Measurements from ENCODE around the gene YEATS2.

The YEATS2 gene

DNA sequence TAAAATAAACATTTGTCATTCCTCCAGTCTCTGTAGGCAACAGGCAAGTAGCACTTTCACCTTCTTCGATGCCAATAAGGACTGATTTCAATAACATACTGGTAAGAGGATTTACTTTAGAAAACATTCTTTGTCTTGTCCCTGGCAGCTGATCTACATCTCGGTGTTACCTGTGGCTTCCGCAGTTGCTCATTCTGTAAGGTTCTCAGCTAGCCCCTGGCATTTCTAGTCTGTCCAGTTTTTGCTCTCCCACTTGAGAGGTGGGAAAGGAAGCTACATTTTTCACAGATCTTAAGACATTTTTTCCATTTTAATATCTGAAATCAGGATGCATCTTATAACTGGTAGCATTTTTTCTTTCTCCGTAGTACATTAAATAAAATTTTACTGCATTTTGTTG is 147.5 kb downstream of the YEATS2 start:
- H3K27ac ChIP-seq = peak overlapping the region; percentile 7
- H3K4me3 ChIP-seq (ENCODE audit: low read depth, low read length) = no peak overlapping the region
- no peak for DNase-seq
- peaks cover 23% of the 10 kb centered on the region for H3K36me3 ChIP-seq (replicated peaks)
- TF ChIP-seq, protein P1, sequence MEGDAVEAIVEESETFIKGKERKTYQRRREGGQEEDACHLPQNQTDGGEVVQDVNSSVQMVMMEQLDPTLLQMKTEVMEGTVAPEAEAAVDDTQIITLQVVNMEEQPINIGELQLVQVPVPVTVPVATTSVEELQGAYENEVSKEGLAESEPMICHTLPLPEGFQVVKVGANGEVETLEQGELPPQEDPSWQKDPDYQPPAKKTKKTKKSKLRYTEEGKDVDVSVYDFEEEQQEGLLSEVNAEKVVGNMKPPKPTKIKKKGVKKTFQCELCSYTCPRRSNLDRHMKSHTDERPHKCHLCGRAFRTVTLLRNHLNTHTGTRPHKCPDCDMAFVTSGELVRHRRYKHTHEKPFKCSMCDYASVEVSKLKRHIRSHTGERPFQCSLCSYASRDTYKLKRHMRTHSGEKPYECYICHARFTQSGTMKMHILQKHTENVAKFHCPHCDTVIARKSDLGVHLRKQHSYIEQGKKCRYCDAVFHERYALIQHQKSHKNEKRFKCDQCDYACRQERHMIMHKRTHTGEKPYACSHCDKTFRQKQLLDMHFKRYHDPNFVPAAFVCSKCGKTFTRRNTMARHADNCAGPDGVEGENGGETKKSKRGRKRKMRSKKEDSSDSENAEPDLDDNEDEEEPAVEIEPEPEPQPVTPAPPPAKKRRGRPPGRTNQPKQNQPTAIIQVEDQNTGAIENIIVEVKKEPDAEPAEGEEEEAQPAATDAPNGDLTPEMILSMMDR (IDR thresholded peaks at IDR 0.05; ENCODE audit: low read depth, low read length, missing control alignments) = no peak
- H3K27me3 ChIP-seq (replicated peaks) = no peaks in the 10 kb centered on the region
- in situ Hi-C loops (cut with HindIII; ENCODE audit: low pct_ligation_motif_present, low sequenced_read_pairs) = no loop called here

DNA sequence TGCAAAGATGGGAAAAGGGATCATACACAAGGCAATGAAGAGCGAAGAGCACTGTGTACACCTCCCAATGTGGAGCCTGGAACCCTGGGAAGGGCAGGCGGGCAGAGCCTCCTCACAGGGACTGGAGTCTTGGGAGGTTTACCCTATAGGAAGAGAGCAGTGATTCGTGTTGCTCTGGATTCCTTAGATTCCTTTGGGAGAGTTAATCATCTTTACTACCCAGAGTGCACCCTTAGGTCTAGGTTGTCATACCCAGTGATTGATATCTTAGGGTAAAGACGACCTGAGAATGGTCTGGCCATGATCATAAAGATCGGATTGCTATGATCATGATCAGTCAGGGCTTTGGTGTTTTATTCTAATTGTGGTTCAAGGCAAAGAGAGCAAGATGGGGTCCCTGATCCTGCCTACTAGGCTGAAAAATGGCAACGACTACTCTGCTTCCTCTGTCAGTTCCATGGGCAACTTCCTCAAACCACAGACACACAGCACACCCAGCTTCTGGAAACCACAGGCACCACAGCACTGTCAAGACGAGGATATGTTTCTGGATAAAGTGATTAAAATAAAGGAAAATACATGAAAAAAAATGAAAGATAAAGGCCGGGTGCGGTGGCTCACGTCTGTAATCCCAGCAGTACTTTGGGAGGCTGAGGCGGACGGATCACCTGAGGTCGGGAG is 148.2 kb downstream of the YEATS2 start:
- TF ChIP-seq, protein P1 (IDR thresholded peaks at IDR 0.05; ENCODE audit: low read depth, low read length, missing control alignments) = no peak
- in situ Hi-C loops (cut with HindIII; ENCODE audit: low pct_ligation_motif_present, low sequenced_read_pairs) = no loop called here
- DNase-seq = no peak
- Histone ChIP-seq H3K27me3 (replicated peaks) (no peaks in the 10 kb centered on the region), H3K27ac (no peak overlapping the region), H3K4me3 (ENCODE audit: low read depth, low read length) (no peak overlapping the region), H3K36me3 (replicated peaks) (peaks cover 23% of the 10 kb centered on the region)

DNA sequence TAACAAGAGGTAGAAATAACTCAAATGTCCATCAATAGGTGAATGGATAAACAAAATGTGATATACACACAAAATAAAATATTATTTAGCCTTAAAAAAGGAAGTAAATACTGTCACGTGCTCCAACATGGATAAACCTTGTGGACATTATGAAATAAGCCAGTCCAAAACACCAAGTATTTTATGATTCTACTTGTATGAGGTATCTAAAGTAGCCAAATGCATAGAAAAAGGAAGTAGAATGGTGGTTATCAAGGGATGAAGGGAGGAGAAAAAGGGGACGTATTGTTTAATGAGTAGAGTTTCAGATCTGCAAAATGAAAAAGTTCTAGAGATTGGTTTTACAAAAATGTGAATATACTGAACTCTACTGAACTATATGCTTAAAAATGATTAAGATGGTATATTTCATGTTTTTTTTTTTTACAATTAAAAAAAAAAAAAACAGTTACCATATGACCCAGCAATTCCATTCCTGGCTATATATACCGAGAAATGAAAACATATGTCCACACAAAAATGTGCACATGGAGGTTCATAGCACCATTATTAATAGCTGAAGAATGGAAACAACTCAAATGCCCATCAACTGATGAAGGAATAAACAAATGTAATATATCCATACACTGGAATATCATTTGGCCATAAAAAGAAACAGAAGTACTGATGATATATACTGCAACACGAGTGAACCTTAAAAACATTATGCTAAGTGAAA is 156.9 kb downstream of the YEATS2 start:
- no peak for DNase-seq
- peaks cover 14% of the 10 kb centered on the region for H3K36me3 ChIP-seq (replicated peaks)

DNA sequence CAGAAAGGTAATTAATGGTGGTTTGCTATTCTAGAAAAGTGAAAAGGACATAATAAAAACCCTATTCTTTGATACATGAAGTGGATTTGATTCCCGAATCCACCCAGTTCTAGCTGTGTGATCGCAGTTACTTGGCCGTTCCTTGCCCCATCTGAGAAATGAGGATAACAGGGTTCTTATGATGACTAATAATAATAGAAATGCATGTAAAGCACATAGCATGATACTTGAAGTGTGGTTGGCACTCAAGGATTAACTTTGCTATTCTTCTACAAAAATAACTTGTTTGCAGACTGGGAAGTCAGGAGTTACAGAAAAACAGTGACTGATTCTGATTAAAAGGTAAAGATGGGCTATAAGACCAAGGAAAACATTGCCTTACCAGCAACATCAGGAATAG is 160.3 kb downstream of the YEATS2 start:
- no peaks in the 10 kb centered on the region for H3K27me3 ChIP-seq (replicated peaks)
- H3K36me3 ChIP-seq (replicated peaks) = peaks cover 31% of the 10 kb centered on the region
- DNase-seq = peak; percentile 18
- H3K4me3 ChIP-seq (ENCODE audit: low read depth, low read length) = no peak overlapping the region
- peak overlapping the region; percentile 65 for H3K27ac ChIP-seq
- in situ Hi-C loops (cut with HindIII; ENCODE audit: low pct_ligation_motif_present, low sequenced_read_pairs) = no loop called here
- TF ChIP-seq, protein P1 (IDR thresholded peaks at IDR 0.05; ENCODE audit: low read depth, low read length, missing control alignments) = no peak

More for the DNA sequence above, 156.9 kb downstream of the YEATS2 start:
- TF ChIP-seq, protein P1 (IDR thresholded peaks at IDR 0.05; ENCODE audit: low read depth, low read length, missing control alignments) = no peak
- Histone ChIP-seq H3K4me3 (ENCODE audit: low read depth, low read length) (no peak overlapping the region), H3K27ac (no peak overlapping the region), H3K27me3 (replicated peaks) (no peaks in the 10 kb centered on the region)
- in situ Hi-C loops (cut with HindIII; ENCODE audit: low pct_ligation_motif_present, low sequenced_read_pairs) = no loop called here
